GM19193 (cell line): Measurements from ENCODE around the gene KCNQ1OT1.

Experiments used
- POLR2A ChIP-seq: IDR thresholded peaks from 4 replicates; pipeline ENCODE4 v1.6.1; 2011; ENCODE audit not compliant: insufficient read depth, insufficient read length; ENCODE audit errors: extremely low read depth

Gene KCNQ1OT1

GRCh38 chr11:2715716-2716350 is 16.0 kb upstream of the KCNQ1OT1 start:
- no peak for TF ChIP-seq POLR2A

- no peak for TF ChIP-seq POLR2A
These were observed 15.1 kb upstream of the KCNQ1OT1 start for GRCh38 chr11:2714871-2715270.

GRCh38 chr11:2714463-2714800 is 14.6 kb upstream of the KCNQ1OT1 start:
- TF ChIP-seq POLR2A: no peak

DNA sequence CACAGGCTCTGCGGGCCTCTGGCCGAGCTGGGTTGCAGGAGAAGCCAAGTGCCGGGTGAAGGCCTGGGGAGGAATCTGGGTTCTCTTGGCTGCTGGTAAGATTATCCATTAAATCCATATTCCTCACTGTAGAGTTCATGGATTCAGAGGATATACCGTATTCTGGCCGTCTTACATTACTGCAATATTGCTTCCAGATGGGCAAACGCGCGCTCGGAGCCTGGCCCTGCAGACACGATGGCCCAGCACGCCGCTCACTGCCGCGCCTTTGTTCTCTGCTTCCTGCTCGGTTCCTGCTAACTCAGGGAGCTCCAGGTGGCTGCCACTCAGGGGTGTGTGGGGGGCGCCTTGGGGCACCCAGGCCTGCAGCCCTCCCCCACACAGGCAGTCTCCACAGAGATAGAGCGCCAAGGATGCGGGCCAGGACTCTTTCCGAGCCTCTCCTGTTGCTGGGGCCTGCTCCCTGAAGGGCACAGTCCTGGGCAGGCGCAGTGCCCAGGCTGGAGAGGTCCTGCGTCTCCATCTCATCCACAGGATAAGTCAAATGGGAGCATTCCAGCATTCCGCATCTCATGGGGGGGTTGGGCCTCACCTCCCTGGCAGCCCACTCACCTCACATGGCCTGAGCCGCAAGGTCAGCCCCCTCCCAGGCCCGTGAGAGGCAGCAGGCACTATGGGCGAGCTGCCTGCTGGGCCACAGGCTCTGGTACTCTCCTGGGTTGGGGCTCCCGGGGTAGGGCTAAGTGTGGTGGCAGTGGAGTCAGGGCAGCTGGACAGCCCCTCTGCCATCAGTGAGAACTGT is 14.1 kb upstream of the KCNQ1OT1 start:
- TF ChIP-seq POLR2A: no peak

DNA sequence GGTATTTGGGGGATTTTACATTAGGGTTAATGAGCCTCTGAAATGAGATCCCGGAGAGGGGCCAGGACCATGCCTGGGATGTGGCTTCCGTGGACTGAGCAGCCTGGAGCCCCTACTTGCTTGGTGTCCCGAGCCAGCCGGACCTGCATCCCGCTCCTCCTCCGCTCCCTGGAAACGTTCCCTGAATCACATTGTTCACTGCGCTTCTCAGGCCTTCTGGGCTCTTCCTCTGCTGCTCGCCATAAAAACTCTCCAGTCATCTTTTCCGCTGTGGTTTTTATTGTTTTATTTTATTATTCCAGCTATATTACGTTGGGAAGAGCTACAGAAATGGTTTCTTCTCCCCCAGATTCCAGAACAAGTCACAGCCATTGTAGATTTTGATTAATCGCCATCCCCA is 13.3 kb upstream of the KCNQ1OT1 start:
- TF ChIP-seq POLR2A: no peak

DNA sequence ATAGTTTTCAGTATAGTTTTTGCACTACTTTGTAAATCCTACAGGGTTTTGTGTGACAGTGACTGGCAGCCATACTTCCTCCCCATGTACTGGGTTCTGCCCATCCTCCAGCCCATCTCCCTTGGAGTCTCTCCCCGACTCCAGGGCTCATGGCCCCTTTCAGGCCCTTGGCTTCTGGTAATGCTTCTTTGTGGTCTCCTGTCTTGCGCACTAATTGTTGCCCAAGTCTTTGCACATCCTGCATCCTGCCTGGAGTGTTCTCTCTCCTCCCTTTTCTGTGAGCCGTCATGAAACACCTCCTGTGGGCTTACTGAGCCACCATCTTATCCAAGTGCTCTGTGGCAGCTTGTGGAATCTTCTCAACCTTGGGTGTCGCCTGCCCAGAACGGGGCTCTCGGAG is 11.4 kb upstream of the KCNQ1OT1 start:
- no peak for TF ChIP-seq POLR2A

DNA sequence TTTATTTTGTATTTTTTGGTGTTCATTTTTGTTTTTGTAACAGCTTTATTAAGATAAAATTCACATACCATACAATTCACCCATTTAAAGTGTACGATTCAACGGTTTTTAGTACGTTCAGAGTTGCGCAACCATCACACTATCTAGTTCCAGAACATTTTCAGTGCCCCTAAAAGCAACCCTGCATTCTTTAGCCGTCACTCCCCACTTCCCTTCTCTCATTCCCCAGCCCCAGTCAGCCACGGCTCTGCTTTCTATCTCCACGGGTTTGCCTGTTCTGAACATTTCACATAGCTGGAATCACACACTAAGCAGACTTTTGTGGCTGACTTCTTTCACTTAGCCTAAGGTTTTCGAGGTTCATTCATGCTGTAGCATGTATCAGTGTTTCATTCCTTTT is 9.6 kb upstream of the KCNQ1OT1 start:
- TF ChIP-seq POLR2A: no peak

- TF ChIP-seq POLR2A: no peak
These were observed 9.0 kb upstream of the KCNQ1OT1 start for GRCh38 chr11:2708757-2709281.

DNA sequence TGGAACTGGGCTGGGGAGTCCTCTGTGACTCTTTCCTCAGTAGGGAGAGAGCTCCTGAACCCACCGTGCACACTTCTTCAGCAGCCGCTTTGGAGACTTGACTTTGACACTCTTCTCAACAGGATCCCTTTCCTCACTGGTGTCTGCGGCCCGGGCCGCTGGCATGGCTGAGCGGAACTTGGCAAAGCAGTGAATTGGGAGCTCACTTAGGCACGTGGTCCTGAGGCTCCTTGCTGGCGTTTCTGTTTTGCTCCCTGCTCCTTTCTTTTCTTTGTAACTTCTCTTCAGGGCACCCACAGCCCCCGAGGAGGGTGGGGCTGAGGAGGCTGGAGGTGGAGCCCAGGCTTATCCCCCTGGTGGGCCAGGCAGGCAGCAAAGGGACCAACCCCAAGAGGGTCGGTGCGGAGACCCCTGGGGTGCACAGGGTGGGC is 8.4 kb upstream of the KCNQ1OT1 start:
- no peak for TF ChIP-seq POLR2A

DNA sequence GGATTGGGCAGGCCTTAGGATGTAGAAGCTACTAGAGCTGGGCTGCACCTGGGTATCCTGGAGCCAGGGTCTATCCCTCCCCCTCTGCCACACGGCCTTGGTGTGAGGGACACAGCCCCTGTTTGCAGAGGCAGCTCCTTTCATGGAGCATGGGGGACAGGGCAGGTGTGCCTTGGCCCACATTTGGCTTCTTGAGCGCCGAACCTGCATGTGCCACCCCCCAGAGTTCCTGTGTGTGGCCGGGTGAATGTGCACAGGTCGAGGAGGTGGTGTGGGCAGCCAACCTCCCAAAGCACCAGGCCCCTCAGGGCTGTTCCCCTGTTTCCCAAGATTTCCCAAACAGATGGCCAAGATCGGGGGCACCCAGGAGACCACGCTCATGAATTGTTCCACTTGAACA is 7.9 kb upstream of the KCNQ1OT1 start:
- no peak for TF ChIP-seq POLR2A

DNA sequence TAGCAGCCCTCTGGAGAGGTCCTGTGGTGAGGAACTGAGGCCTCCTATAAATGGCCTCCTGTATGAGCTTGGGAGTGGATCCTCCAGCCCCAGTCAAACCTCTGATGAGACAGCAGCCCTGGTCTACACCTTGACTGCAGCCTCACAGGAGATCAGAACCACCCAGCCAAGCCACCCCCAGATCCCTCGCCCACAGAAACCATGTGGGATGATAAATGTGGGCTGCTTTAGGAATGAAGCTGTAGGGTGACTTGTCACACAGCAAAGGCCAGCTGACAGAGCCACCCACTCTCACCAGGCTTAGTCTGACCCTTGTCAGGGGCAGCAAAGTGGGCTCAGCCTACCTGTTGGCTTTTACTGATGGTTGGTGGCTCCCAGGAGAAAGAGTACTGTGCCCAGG is 6.5 kb upstream of the KCNQ1OT1 start:
- TF ChIP-seq POLR2A: no peak

DNA sequence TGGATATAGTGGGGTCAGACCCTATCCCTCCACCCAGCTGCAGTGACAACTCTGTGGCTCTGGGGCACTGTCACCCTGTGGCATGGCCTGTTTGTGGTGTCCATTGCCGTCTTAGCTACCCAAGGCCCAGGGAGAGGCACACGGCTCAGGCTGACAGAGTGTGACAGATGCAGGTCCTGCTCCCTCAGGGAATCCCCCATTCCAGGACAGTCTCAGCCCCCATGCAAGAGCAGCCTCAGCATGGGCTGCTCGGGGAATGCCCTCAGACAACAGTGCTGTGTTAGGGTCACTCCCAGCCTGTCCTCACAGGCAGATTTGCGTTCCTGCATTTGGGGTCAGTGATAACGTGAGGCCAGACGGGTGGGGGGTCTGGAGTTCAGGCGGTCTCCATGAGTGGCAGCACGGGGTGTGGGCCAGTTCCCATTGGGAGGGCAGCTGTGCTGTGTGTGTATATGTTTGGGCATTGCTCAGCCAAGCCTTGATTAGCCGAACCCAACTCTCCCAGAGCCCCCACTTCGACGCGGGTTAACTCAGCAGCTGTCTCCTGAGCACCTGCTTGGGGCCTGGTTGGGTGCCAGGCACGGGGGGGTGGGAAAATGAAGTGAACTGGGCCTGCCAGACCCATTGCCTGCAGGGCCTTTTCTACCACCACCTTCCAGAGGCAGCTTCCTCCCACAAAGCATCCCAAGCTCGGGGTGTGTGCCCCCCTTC is 5.3 kb upstream of the KCNQ1OT1 start:
- TF ChIP-seq POLR2A: no peak

GRCh38 chr11:2704356-2704755 is 4.6 kb upstream of the KCNQ1OT1 start:
- TF ChIP-seq POLR2A: no peak

DNA sequence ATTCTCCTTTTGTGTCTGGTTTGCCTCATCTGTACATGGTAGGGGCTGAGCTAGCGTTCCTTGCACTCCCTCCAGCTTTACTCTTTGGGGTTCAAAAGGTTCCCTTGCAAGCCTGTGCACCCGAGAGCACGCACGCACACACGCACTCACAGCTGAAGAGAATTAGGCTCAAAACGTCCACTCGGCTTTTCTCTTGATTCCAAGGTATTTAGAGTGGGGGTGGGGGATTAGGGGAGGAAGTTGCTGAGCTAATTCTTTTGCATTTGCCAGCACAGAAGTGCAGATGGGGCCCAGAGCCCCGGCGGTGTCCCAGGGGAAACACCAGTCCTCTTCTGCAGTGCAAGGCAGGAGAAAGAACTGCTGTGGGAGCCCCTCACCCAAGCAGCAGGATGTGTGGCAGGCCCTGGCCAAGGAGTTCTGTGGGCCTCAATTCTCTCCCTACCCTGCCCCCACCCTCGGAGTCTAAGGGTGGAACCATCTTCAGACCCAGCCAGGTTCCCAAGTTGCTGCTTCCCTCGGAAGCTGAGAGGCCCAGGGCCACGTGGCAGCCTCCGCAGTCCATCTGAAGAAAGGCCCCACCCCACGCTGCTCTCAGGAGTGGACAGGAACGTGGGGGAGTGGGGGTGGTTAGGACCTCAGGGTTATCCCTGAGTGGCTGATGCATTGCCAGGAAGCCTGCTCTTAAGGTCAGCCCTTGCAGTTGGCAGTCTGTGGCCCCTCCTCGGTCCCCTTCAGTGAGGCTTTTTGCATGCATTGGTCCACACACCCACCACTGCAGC is 3.8 kb upstream of the KCNQ1OT1 start:
- TF ChIP-seq POLR2A: no peak
